NCI-H2171 treated with DMSO at 0.1 percent for 48 hours (cell line): ENCODE measurements around the gene PRKCZ.

Experiments used
- DNase-seq: peaks from one replicate; lab custom pipeline; 2025; lab: John Stamatoyannopoulos, UW

Gene PRKCZ

DNA sequence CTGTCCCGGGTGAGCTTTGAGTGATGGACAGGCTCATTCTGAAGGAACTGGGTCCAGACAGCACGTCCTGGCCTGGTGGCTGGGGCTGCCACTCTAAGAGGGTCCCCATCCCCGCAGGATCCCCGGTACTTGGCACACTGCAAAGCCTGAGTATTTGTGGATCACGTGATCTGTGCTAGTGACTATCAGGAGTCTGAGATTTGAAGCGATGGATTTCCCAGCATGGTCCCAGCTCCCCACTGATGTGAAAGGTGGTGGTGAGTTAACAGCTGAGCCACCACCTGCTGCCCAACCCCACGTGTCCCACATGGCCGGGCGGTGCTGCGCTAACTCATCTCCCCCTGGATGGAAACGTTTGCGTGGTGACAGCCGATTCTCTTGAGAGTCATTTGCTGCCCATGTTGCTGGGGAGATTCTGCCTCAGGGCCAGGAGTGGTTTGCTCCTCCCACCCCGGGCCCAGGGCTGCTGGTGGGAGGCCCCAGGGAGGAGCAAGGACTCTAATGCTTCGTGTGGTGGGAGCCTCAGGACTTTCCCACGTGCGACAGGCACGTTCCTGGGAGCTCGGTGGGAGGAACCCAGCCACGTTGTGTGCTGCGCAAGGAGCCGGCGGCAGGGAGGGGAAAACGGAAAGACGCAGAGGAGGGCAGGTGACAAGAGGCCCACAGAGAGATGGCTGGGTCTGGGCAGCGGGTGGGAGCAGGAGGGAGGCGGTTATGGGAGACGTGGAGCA is 129.2 kb downstream of the PRKCZ start:
- DNase-seq, result peak; percentile 61

DNA sequence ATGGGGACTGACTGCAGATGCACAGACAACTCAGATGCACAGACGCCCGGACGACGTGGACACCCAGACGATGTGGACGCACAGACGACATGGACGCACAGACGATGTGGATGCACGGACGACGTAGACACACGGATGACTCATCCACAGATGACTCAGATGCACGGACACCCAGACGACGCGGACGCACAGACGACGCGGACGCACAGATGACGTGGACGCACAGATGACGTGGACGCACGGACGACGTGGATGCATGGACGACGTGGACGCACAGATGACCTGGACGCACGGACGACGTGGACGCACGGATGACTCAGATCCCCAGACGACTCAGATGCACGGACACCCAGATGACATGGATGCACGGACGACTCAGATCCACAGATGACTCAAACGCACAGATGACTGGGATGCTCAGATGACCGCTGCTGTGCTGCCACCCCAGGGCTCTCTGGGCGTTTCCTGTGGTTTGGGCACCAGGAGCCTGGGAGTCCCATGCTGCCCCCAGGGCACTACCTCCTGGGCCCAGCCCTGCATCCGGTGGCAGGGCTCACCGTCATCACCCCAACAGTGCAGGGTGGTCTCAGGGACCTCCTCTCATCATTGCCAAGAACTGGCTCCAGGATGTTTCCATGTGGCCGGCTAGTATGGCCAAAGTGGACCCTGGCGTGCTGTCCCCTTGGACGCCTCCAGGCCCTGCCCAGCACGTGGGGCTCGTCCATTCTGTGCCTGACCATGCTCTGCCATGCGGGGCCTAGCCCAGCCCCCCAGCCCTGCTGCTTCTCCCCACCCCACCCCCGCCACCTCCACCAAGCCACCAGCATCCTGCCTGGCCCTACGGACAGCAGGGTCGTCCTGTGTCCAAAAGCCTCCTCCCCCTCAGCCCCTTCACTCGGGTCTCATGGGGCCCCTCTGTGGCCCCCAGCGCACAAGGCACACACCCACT is 130.4 kb downstream of the PRKCZ start:
- no peak for DNase-seq

DNA sequence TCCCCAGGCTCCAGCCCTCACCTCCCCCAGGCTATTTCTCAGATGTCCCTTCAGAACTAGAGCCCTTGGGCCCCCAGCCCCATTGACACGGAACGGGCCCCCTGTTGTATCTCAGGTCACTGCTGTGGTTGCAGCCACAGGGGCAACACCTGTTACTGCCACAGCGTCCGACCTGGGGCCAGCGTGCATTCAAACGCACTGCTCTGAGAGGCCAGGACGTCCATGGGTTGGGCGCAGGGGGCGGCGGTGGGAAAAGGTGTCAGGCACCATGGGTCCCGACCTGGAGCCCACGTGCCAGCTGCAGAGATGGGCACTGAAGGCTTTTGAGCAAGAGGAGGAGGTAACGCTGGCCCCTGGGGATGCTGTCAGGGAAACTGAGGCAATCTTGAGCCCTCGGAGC is 131.1 kb downstream of the PRKCZ start:
- DNase-seq, result no peak

DNA sequence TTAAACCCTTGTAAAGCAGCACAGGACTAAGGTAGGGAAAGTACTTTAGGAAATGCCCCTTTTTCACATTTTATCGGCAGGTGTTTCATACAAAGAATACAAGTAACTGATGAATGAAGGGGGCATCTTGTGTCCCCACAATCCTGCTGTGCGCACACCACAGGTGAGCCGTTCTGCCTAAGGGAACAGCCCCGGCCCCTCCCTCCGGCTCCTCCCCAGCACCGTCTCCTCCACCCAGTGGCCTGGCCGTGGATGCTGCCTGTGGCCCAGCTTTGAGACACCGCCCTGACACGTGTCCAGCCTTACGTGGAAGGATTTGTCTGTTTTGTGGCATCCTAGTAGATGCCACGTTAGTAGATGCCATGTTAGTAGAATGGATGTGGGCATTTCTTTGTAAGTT is 131.5 kb downstream of the PRKCZ start:
- DNase-seq, result no peak

DNA sequence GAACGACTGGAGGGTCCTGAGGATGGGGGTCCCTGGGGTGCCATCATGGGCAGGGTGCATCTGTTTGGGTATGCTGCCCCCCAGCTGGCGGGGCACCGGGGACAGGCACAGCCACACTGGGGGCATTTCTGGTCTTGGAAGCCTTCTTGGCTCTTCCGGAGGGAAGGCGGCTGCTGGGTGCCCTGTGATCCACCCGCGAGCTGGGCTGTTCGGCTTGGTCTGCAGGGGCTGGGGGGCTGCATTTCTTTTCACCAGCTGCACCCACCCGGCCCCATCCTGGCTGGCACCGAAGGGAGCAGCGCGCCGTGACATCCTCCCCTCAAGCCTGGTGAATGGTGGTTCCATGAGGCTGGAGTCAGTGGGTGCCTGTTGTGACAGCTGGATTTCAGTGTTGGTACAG is 132.2 kb downstream of the PRKCZ start:
- DNase-seq, result no peak

DNA sequence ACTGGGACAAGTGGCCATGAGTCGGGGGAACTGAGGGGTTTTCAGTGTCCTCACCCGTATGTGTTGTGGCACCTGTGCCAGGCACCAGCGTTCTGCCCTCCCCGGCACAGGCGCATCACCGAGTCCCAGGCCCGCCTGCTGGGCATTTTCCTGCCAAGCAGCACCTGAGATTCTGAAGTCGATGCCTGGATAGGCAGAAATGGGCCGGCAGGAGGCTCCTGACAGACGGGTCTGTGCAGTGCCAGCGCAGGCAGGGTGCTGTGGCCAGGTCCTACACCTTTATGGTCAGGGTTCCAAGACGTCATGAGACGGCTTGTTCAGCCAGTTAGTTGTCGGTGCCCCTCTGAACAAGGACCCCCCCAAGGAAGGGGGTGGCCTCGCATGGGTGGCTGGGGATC is 133.7 kb downstream of the PRKCZ start:
- no peak for DNase-seq

DNA sequence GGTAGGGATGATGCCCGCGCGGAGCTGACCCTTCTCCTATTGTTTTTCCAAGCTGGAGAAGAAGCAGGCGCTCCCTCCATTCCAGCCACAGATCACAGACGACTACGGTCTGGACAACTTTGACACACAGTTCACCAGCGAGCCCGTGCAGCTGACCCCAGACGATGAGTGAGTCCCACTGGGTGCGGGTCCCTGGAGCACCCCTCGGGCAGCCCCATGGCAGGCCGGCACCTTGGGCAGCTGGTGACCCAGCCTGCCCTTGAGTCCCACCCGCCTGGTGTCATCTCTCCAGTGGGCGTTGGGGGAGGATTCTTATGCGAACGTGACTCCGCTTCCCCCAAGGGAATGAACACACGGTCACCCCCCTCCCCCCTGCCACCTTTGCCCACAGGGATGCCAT is 134.3 kb downstream of the PRKCZ start:
- DNase-seq, result no peak

DNA sequence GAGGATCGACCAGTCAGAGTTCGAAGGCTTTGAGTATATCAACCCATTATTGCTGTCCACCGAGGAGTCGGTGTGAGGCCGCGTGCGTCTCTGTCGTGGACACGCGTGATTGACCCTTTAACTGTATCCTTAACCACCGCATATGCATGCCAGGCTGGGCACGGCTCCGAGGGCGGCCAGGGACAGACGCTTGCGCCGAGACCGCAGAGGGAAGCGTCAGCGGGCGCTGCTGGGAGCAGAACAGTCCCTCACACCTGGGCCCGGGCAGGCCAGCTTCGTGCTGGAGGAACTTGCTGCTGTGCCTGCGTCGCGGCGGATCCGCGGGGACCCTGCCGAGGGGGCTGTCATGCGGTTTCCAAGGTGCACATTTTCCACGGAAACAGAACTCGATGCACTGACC is 134.7 kb downstream of the PRKCZ start:
- no peak for DNase-seq

DNA sequence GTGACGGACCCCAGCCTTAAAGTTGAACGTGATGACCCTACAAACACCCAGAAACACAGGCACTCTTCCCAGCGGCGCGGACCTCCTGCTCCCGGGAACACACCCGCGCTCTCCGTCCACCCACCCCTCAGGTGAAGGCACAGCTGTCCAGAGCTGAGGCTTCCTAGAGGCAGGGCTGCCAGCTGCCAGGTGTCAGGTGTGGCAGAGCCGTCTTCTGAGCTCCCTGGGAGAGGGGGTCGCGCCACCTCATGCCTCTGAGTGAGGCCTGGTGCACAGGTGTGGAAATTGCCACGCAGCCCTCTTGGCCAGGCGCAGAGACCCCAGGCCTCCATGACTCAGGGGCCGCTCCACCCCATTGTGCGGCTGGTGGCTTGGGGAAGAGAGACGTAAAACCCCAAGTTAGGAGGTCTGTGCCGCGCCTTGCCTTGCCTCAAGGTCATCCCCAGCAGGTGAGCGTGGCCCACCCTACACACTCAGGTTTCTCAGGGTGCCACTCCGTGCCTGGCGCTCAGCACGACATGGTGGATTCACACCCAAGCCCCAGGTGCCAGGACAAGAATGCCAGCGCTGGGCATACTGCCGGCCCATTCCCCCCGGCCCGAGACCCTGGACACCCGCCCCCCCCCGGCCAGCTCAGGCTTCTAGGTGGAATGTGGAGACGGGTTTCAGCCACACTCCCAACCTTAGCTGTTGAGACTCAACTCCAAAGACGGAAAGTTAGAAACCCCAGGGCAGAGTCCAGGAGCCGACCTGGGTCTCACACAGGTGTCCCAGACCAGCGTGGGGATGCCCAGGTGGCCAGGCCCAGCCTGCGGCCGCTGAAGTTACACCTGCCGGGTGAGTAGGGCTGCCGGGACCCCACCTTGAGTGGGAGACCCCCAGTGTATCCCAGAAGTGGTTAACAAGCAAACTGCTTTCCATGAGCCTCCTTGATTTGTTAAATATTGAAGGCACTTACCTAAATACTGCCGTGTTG is 136.0 kb downstream of the PRKCZ start:
- no peak for DNase-seq

DNA sequence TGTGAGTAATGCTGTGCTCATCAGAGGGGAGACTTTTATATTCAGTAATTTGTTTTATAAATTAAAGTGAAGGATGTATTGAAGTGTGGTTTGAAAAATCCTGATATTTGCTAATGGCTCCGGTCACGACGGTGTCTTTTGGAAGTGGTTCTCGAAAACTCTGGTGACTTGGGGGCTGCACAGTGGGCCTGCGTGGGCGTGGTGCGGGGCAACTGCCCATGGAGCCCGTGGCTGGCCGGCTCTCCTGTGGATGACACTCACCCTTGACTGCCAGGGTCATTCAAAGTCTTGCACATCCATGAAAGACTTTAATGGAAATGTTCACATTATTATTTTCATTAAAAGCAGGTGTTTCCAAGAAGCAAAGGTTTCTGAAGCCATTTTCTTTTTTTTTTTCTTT is 136.7 kb downstream of the PRKCZ start:
- no peak for DNase-seq

DNA sequence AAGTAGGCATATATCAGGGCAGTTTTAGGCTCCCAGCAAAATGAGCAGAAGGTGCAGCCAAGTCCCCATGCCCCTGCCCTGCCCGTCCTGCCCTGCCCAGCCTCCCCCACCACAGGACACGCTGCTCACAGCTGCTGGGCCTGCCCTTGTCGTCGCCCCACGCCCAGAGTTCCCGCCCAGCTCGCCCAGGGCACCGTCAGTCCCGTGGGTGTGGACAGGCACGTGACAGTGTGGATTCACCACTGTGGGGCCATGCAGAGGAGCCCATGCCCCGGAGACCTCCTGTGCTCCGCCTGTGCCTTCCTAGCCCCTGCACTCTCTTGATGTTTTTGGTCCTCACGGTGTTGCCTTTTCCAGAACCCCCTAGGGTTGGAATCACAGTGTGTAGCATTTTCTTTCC is 137.4 kb downstream of the PRKCZ start:
- DNase-seq, result no peak

DNA sequence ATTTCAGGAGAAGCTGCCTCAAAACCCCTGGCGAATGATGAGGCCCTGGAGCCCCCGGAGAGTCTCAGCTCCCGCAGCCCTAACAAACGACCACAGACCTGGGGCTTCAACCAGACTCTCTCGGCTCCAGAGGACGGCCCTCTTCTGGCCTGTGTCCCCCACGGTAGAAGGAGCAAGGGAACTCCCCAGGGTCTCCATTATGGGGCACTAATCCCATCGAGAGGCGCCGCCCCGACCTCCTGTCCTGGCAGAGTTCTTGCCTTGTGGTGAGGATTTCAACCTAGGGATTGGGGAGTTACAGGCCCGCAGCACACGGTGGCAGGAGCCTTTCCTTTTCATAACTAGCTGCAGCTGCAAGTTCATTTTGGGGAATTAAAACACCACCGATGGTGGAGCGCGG is 138.1 kb downstream of the PRKCZ start:
- DNase-seq, result no peak

DNA sequence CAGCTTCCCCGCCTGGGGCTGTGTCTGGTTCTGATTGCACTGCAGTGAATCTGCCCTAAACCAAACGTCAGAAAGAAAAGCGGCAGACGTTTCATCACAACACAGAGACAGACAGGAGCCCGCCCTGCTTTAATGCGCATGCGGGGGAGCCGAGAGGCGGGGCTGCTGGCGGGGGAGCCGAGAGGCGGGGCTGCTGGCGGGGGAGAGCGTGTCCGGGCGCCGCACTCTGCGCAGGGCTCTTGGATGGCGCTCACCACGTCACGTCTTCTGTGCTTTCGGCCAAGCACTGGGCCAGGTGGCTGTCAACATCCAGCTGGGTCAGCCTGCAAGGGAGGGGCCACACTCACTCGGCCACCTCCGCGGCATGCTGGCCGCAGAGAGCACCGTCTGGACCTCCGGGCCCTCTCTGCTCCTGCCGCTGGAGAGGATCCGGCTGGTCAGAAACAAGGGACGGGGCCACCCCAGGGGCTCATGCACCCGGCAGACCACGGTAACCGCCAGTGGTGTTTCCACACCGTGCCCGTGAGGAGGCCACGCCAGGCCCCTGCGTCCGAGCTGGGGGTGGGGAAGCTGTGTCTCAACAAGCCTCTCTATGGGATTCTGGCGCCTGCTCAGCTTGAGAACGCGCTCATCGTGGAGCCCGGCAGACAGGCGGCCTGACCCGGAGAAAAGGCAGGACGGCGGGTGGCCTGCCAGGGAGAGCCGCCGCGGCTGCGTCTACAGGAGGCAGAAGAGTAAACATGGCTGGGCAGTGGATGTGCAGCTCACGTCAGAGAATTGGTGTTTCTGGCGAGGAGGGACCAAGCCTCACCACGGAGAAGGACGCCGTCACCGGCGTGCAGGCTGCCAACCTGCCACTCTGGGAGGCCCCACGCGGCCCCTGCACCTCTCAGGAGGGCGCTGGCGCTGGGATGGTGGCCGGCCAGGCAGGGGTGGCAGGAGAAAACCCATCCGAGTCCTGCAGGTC is 139.5 kb downstream of the PRKCZ start:
- peak; percentile 78 for DNase-seq

DNA sequence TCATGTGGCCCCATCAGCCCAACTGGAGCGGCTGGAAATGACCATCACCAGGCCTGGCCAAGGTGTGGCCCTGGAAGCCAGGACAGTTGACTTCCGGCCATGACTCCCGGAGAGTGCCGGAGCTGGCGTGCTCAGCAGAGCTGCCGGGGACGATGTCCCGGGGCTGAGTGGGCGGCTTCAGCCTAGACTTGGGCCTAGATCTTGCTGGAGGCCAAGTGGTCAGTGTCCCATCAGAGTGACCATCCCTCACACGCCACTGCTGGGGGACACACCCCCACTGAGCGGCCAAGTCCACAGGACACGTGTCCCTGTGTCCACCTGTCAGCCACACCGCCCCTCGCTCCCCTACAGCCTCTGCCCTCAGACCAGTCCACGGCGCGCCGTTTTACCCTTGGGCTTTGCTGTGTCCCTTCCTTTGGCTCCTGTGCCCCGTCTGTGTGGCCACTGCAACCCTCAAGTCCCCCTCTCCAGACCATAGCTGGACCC is 140.3 kb downstream of the PRKCZ start:
- no peak for DNase-seq

DNA sequence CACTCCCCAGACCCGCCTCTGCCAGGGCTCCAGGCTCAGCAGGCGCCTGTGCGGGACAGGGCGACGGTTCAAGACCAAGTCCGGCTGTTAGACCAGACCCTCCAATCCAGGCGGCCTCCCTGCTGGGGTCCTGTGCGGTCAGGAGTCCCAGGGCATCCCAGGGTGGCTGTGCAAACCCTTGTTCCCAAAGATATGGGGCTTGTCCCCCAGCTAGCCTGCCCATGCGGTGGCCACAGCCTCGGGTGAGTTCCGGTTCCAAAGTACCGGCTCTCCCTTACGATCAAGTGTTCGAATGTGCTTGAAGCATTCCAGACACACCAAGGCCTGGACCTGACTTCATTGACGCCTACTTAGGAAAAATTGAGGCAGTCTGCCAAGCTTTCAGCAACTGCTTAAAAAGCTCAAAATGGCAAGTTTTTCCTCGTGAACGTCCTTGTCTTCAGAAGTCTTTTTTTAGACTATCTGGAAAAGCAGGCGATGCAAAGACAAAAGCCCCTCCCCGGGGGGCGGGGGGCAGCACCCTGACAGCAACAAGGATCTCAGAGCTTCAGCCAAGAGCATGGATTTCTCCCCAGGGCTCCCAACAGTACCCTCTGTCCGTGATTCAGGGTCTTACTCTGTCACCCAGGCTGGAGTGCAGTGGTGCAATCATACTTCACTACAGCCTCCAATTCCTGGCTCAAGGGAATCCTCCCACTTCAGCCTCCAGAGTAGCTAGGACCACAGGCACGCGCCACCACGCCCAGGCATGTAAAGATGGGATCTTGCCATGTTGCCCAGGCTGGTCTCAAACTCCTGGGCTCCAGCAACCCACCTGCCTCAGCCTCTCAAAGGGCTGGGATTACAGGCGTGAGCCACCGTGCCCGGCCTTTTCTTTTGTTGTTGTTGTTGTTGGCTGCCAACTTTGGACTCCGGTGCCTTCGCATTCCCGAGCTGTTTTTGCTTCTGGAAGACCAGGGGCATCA is 142.1 kb downstream of the PRKCZ start:
- DNase-seq, result no peak

DNA sequence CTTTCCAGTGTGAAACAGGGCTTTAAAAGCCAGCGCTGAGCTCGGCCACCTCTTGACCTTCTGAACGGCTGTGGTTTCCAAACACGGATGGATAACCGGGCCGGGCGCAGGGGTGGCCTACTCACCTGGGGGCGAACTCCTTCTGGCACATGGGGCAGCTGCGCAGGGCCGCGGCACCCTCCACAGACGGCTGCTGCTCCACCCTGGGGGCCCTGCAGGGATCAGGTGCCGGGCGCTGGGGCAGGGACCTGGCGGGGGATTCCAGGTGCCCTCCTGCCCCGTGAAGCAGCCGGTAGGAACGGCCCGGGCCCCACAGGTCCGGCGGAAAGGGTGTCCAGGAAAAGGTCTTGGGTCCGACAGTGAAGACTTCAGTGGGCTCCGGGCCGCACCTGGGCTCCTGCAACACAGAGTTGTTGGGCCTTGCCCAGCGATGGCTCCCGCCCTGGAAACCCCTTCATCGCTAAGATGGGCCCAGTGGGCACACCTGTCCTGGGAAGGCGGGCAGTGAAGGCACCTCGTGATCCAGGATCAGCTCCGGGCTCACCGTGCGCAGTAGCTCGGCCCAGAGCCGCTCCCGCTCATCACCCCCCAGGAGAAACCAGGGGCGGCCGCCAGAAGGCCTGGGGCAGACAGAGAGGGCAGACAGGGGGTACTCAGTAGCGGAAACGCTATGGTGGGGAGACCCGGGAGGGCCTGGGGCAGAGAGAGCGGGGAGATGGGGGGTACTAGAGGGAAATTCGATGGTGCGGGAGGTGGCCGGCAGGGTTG is 143.5 kb downstream of the PRKCZ start:
- no peak for DNase-seq

DNA sequence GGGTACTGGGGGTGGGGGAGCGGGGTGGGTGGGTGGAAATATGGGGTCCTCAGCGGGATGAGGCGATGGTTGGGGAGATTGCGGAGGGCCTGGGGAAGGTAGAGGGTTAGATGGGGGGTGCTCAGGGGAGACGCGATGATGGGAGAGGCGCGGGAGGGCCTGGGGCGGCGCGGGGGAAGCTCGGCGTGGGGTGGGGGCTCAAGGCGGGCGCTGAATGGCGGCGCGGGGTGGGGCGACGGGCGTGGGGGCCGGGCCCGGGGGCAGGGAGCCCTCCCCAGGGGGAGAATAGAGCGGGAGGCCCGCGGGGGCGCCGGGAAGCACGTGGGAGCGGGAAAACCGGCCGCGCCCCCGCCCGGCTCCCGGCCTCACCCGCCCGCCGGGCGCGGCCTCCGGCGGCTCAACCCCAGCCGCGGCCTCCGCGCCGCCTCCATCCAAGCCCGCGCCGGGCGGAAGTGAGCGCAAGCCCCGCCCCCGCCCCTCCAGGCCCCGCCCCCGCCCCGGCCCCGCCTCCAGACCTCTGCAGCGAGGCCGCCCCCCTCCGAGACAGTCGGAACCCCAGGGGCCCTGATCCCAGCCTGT is 144.2 kb downstream of the PRKCZ start, which contains the start of gene FAAP20:
TSS of gene FAAP20 (minus strand) at position 454 of the 579 bp plus-strand sequence. CDS start at position 431, 23 bp downstream.
- DNase-seq, result peak; percentile 51
